ENCODE measurements around the gene DIP2C. TPM values are rescaled to one million over a fixed set of nuclear protein-coding genes. Genes with fewer than 3 reads are reported as not detected.
A peak's percentile ranks its signal among the peaks of the same experiment; 100 is the strongest.
"Not testable (repeated sequence)": the region's sequence is repeated elsewhere in the genome, so short reads cannot be mapped to it uniquely, and the experiment has no call there.

Gene DIP2C
- total RNA-seq, 1 donor, result 0.27 TPM

DNA sequence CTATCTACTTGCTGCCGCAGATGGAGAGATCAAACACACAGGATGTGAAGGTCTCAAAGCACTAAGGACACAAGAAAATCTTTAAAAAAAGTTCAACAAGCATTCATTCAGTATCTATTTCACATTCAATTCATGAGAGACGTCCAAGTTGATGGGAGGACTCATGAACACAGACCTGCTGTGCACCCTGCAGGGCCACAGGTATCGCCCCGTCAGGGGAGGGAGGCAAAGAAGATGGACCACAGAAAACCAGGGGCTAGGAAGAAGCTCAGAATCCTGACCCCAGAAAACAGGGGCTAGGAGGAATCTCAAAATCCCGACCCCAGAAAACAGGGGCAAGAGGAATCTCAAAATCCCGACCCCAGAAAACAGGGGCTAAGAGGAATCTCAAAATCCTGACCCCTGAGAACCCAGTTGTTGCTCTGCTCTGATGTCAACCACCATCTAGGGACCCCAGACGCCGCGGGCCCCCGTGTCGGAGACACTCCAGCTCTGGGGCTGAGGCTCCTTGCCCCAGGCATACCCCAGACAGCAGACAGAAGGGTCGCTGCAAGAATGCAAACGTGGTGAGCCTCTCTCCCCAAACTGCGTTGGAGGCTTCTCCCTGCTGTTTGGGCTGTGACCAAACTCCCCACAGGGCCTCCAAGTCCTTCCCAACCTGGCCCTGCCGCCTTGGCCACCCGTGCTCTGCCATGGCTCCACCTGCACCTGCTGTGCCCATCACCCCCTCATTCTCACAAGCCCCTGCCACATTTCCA, 197.6 kb downstream of the DIP2C start:
- DNase-seq (ENCODE audit: low read depth in 2 of 3, low spot score in 2 of 3), result no peak

DNA sequence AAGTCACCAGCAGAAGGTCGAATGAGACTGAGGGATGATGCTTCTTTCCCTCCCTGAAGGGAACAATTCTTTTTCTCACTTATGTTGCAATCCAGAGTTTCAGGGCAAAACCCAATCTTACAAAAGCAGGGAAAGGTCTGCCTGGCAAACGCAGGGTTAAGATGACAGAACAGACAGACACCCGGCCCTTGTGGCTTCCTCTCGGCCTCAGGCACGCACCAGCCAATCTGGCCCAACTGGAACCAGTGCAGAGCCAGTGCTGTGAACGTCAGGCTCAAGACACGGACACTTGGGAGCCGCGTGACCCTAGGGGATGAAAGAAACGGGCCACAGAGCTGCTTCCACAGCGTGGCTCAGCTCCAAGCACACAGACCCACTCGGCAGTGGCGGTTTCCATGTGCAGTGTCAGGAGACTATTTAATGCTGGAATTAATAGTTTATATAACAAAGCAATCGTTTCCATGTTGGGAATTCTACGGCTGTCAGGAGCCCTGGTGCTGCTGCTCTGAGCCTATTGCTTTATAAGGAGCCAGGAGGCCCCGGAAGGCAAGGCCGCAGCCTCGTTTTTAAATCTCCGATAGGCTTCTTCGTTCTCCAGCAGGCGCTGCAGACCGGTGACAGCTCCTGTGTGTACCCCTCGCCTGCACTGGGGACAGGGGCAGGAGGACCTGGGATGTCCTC, 198.4 kb downstream of the DIP2C start:
- no peak for DNase-seq (ENCODE audit: low read depth in 2 of 3, low spot score in 2 of 3)

DNA sequence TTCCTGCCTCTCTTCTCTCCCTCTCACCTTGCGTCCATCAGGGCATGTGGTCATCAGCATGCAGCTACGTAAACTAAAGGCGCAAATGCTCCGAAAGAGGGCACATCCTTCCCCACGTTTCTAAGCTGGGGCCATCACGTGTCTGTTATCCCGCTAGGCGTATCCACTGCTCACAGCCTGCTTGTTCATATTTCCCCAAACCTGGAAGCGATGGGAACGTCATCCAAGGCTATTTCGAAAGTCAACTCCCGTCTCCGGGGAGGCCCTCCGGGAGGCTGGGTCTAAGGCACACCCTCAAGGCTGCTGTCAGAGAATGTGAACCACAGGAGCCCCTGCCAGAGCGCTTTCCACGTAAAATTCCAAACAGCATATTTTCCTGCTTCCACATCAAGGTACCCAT, 199.2 kb downstream of the DIP2C start:
- no peak for DNase-seq (ENCODE audit: low read depth in 2 of 3, low spot score in 2 of 3)

DNA sequence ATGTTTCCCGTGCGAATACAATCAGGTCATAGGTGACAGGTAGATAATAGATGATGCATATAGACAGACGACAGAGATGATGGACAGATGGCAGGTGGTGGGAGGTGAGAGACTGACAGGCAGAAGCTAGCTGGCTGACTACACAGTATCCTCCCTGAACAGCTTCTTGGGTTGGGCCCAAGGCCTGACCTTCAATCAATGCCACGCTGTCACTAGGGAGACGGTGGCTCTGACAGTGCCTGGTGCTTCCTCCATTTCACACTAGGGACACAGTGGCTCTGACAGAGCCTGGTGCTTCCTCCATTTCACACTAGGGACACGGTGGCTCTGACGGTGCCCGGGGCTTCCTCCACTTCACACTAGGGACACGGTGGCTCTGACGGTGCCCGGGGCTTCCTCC, 200.1 kb downstream of the DIP2C start:
- no peak for DNase-seq (ENCODE audit: low read depth in 2 of 3, low spot score in 2 of 3)

DNA sequence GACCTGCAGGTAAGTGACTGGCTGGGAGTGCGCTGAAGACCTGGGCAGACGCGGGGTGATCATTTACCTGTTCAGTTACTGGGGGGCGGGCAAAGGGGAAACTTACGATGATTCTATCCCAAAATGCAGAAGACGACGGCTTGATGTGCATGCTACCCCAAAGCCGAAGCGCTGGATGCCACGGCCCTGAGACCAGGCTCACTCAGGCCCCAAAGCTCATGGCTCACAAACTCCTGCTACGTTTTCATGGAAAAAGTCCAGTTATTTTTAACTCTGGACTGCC, 200.6 kb downstream of the DIP2C start:
- DNase-seq (ENCODE audit: low read depth in 2 of 3, low spot score in 2 of 3), result no peak

DNA sequence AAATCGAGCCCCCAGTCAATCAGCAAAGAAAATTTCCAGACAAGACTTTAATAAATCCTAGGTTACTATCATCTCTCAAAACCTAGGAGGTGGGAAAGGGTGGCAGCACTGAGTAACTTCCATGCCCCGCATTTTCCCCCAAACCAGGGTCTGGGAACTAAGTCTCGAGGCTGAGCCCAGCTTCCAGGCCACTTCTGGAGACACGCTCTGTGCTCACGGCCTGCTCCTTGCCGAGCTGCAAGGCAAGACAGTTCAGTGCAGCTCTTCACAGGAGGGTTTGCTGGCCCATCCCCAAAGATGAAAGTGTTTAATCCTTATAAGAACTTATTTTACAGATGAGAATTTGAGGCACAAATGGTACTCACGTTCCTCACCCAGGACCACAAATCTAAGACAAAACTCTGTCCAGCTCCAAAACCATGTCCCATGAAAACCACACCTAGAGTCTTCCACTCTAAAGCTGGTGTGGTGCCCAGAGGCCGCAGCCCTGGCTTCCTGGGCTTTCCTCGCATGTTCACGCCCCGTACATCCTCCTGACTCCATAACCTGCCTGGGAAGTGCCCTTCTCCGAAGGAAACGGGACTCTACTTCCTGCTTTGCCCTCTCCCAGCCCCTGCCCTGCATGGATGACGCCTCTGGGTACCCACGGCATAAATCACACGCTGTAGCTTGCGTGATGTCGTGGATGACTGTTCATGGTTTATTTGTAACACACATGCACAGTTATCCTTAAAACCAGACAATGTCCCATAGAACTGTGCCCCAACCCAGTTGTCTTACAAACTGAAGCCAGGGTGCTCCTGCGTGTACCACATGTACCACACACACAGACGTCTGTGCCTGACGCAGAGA, 201.2 kb downstream of the DIP2C start:
- no peak for DNase-seq (ENCODE audit: low read depth in 2 of 3, low spot score in 2 of 3)

DNA sequence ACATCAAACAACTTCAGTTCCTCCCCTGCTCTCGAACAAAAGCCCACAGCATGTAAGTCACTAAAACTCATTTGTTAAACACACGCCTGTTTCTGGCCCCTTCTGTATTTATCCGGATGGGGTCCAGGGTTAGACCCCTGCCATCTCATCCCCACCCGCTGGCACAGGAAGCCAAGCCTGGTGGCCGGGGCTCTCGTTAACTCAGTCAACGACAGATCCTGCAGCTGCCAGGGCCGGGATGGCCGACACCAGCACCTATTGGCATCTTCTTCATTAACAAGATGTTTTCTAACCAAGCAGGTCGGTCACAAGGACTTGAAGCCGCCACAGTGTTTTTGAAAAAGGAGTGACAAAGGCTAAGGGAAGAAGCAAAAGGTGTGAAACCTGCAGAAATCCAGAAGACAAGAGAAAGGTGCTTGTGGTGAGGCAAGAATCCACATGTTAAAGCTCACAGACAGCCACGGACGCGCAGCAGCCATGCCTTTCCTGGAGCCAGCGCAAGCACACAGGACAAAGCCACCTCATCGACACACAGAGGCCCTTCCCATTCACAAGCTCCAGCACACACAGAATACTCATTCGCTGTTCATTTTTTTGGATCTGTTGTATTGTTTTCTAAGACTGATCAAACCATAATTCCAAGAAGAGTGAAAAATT, 202.7 kb downstream of the DIP2C start:
- DNase-seq (ENCODE audit: low read depth in 2 of 3, low spot score in 2 of 3), result no peak

DNA sequence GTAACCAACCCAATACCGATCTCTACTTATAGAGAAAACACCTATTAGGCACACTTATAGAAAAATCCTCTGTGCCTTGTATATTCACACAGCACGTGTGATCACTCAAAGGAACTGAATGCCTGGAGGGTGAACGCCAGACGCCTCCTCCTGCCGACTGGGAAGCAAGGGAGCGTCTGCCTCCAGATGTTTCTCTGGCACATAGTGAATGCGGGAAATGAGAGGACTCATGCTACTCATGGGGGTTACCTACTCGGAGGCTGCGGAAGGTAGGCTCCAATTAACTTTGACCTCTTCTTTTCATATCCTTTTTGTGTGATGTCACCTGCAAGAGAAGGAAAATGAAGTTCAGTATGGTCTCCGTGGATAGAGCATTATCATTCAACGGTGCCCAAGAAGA, 203.3 kb downstream of the DIP2C start:
- no peak for DNase-seq (ENCODE audit: low read depth in 2 of 3, low spot score in 2 of 3)

DNA sequence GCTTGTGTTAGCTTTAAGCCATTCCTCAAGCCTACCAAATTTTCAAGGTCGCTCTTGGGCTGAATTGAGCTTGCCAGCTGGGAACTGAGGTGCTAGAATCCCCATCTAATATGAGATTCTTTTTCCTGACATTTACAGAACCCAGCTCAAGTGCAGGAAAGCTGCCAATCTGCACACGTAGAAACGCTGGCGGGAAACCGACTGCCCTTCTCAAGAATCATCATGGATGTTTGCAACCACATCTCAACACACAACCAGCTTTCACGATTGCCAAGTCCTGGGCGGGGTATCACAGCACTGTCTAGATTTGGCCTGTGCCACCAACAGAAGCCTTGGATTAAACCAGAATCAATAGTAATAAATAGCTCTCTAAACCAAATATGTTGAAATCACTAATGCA, 203.7 kb downstream of the DIP2C start:
- DNase-seq (ENCODE audit: low read depth in 2 of 3, low spot score in 2 of 3), result no peak

DNA sequence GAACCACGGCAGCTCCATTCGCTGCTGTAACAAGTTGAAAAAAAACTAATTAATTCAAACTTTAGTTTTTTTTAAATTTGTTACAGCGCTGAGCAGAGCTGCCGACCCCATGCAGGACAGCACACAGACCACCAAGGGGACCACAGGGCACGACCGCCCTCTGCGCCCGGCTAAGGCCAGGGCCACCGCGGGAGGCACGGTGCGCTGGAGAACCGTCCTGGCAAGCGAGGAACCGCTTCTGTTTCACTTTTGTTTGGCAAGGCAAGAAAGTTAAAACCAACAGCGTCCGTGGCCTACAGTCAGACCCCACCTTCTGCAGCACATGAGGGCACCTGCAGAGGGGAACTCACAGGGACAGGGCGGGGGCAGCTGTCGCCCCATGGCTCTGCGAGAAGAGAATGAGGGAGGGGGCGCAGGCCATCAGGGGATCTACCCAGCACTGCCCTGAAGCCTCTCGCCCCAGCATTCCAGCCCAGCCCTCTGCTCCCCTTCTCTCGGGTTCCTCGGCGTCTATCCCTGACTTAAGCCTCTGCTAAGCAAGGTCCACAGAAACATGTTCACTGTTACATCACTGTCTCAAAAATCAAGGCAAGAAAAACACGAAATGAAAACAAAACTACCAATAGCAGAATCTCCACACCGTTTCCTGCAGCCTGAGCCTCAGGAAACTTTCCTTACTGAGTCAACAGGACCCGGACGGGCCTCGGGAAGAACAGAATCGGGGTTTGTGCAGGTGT, 204.4 kb downstream of the DIP2C start:
- peak in 2 of 3 donors; percentile 23 to 33 for DNase-seq (ENCODE audit: low read depth in 2 of 3, low spot score in 2 of 3)

DNA sequence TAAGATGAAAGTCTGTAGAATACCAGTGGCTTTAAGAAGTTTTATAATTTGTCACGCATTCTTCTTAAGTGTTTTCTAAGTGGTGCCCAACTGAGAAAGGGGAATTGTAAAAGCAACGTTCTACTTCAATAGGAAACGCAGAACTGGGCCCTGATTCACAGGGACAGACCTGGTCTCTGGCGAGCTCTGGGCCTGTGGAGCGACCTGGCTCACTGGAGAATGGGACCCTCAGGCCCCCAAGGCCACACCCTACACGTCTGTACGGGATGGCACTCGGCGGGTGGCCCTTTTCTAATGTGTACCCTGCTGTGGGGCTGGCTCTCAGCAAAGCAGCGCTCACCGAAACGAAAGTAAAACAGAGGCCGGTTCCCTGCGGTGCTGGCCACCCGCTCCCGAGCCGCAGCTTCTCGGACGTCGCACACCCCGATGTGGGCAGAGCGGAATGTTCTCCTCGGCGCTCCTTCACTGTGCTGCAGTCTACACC, 205.0 kb downstream of the DIP2C start:
- peak in 1 of 3 donors; percentile 18 for DNase-seq (ENCODE audit: low read depth in 2 of 3, low spot score in 2 of 3)

DNA sequence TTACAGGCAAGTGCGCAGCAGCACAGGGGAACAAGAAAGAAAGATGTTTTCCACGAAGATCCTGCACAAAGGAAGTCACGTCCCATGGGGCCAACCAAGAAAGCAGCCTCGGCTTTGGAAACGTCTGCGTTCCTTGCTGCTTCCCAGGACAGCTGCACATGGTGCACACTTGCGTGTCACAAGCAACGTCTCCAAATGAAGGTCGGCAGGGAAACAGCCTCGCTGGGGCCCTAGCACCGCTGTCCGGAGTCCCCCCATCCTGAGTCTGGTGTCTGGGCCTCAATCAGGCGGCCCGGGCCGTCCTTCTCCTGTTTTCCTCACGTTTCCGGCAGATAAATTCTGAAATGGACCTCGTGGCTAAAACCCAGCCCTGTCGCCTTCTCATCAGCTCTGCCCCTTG, 206.2 kb downstream of the DIP2C start:
- DNase-seq (ENCODE audit: low read depth in 2 of 3, low spot score in 2 of 3), result no peak

DNA sequence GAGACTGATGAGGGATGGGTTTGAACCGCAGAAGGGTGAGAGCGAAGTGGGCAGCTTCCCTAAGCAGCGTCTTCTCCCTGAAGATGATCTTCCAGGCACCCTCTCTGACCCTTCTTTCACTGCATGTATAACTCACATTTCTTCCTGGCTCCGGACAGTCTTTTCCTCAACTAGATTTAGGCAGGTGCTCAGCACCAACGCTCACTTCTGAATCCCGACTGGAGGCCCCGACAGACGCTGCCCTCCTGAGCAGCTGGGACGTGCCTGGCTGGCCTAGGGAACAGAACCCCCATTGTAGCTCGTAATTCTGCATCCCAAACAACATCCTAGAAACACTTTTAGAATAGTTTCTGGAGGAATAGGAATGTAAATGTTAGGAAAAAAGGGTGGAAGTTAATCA, 206.6 kb downstream of the DIP2C start:
- DNase-seq (ENCODE audit: low read depth in 2 of 3, low spot score in 2 of 3), result no peak

DNA sequence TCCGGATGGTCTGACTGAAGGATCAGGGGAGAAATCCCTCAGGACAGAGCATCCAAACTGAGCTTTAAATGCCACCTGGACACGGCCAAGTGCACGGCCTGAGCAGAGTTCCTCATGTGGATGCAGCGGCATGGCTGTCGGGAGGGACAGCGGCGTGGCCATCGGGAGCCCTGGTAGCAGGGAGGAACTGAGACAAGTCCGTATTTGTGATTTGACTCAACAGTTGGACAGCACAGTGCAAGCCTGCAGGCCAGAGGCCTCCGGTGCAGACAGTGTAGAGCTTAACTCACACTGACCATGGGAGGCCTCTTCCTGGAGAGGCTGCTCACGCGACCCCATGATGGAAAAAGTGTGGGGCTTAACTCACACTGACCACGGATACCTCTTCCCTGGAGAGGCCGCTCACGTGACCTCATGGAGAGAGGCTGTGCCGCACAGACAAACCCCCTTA, 207.4 kb downstream of the DIP2C start:
- no peak for DNase-seq (ENCODE audit: low read depth in 2 of 3, low spot score in 2 of 3)

DNA sequence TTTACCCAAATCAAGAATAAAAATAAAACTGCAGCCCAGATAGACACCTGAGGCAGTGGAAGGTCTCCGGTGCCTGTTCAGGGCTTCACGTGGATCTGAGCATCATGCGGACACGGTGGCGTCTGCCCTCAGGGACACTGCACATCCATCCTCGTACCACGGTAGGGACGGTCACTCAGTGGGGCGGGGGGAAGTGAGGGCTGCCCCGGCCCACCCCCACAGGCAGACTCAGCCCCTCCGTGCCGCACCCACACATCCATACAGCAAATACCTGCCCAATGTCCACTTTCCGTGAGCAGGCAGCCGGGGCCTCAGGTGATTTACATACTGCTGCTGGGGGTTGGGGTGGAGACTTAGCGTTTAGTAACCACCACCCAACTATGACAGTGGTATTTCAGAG, 207.8 kb downstream of the DIP2C start:
- no peak for DNase-seq (ENCODE audit: low read depth in 2 of 3, low spot score in 2 of 3)

DNA sequence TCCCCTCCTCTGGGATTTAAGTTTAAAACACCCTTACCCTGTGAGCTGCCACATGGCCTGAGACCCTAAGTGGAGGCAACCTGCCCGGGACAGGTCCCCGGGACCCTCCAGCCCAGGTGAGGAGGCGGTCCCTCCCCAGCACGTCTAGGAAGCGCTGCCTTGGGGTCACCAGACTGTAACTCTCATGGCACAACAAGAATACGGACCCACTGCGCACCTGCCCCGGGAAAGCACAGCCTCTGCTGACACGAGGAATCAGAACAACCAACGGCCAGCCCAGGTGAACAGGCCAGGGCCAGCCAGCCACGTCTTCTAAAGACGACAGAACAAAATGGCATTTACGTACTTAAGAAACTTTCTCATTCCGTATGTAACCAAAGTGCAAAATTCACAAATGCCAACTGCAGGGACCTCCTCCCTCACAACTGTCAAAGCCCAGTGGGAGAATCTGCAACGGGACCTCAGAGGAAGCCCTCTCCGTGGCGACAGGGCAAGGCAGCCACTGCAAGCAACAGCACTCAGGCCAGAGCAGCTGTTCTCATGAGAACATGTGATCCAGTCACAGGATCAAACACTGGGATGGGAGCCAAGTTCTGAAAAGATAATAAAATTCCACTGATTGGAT, 208.4 kb downstream of the DIP2C start:
- DNase-seq (ENCODE audit: low read depth in 2 of 3, low spot score in 2 of 3), result no peak

DNA sequence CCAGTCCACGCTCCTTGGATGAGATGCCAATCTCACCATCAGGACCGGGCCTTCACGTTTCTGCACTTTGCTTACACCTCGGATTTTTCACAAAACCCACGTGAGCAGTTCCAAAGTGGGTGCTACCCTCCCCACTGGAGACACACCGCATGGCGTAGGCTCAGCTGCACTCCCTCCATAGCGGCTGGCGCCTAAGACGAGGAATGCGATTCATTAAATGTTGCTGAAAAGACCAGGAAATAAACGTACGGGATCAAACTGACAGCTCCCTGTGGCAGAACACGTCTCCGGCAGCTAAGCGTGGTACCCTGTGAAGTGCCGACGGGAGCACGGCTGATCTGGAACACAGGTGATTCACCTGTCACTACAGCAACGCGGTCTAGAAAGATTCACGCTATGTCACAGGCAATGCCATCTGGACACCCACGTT, 209.0 kb downstream of the DIP2C start:
- no peak for DNase-seq (ENCODE audit: low read depth in 2 of 3, low spot score in 2 of 3)

DNA sequence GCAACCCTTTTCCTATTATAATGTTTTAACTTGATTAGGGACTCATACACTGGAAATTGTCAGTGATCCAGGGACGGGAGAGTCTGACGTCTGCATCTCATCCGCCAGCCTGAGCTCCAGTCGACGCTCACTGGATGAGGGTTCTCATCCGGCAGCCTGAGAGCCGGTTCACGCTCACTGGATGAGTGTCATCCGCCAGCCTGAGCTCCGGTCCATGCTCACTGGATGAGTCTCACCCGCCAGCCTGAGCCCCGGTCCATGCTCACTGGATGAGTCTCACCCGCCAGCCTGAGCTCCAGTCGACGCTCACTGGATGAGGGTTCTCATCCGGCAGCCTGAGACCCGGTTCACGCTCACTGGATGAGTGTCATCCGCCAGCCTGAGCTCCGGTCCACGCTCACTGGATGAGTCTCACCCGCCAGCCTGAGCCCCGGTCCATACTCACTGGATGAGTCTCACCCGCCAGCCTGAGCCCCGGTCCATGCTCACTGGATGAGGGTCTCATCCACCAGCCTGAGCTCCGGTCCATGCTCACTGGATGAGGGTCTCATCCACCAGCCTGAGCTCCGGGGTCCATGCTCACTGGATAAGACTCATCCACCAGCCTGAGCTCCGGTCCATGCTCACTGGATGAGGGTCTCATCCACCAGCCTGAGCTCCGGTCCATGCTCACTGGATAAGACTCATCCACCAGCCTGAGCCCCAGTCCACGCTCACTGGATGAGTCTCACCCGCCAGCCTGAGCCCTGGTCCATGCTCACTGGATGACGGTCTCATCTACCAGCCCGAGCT, 209.6 kb downstream of the DIP2C start:
- not testable (repeated sequence) for DNase-seq (ENCODE audit: low read depth in 2 of 3, low spot score in 2 of 3)

Measured in hematopoietic multipotent progenitor cell (in vitro differentiated cells).